SK-N-SH (cell line): ENCODE results near the gene SPINT3.

ENCODE experiments used
- CHD2 ChIP-seq: fragments of 150-350 bp; IDR thresholded peaks from 2 replicates; pipeline ENCODE4 v1.6.1; 2018; ENCODE audit warnings: low read length; ENCODE audit not compliant: partially characterized antibody
- EP300 ChIP-seq, 2 experiments: IDR thresholded peaks; 2 replicates each; pipeline versions ENCODE4 v1.4.0 to v1.6.1; 2012; ENCODE audit warnings: borderline replicate concordance in 1 of 2, low read depth in 1 of 2, low read length in 1 of 2
- EZH2phosphoT487 ChIP-seq: fragments of 200-600 bp; sonication (generic); IDR thresholded peaks from 2 replicates; pipeline ENCODE4 v1.6.1; 2017; ENCODE audit warnings: low read depth, mixed run types, mild to moderate bottlenecking, antibody characterized with exemption, moderate library complexity, borderline replicate concordance
- FOXM1 ChIP-seq: IDR thresholded peaks from 2 replicates; pipeline ENCODE4 v1.4.0; 2012; ENCODE audit warnings: low read depth, mild to moderate bottlenecking
- GABPA ChIP-seq: IDR thresholded peaks from 2 replicates; pipeline ENCODE4 v1.4.0; 2012; ENCODE audit warnings: low read depth, mild to moderate bottlenecking
- JUND ChIP-seq: IDR thresholded peaks from 2 replicates; pipeline ENCODE4 v1.4.0; 2012
- MXI1 ChIP-seq: IDR thresholded peaks from 2 replicates; pipeline ENCODE4 v1.6.1; 2012; ENCODE audit warnings: mild to moderate bottlenecking, low read depth, low read length, improper control_type of control experiment
- POLR2AphosphoS5 ChIP-seq: IDR thresholded peaks from 2 replicates; pipeline ENCODE4 v1.6.1; 2012; ENCODE audit warnings: low read depth, low read length
- RAD21 ChIP-seq: IDR thresholded peaks from 2 replicates; pipeline ENCODE4 v1.6.1; 2012; ENCODE audit warnings: mild to moderate bottlenecking, low read length
- RFX5 ChIP-seq: IDR thresholded peaks from 2 replicates; pipeline ENCODE4 v1.6.1; 2012; ENCODE audit warnings: mild to moderate bottlenecking, improper control_type of control experiment, low read length
- RXRA ChIP-seq: IDR thresholded peaks from 2 replicates; pipeline ENCODE4 v1.4.0; 2012; ENCODE audit warnings: low read depth, mild to moderate bottlenecking, borderline replicate concordance
- TAF1 ChIP-seq: IDR thresholded peaks from 2 replicates; pipeline ENCODE4 v1.6.1; 2012; ENCODE audit warnings: low read depth, mild to moderate bottlenecking, low read length, moderate library complexity, borderline replicate concordance
- TF ChIP-seq, protein P1 (sequence below): fragments of 200-600 bp; sonication (generic); IDR thresholded peaks from 2 replicates; pipeline ENCODE4 v1.6.1; 2017; ENCODE audit warnings: antibody characterized with exemption, mild to moderate bottlenecking, moderate library complexity
- TF ChIP-seq, protein P2 (sequence below): fragments of 150-350 bp; IDR thresholded peaks from 2 replicates; pipeline ENCODE4 v1.6.1; 2017; ENCODE audit warnings: antibody characterized with exemption, low read length, low read depth, borderline replicate concordance

DNA sequence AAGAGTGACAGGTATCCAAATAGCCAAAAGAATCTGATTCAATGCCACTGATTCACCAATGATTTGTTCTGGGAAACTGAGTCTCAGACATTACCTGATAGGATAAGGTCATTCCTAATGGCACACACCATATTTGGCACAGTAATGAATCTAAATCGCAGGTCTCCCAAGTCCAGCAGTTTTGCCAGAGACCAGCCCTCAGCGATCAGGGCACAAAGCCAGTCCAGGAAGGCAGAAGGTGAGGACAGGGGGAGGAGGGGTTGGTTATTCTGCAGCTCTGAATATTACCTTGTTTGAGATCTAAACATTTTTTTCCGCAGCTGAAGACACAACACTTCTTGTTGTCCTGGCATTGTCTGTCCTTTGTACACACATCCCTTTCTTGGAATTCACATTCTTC is 29.9 kb upstream of the SPINT3 start:
- TF ChIP-seq POLR2AphosphoS5: no peak
- TF ChIP-seq, protein P1, sequence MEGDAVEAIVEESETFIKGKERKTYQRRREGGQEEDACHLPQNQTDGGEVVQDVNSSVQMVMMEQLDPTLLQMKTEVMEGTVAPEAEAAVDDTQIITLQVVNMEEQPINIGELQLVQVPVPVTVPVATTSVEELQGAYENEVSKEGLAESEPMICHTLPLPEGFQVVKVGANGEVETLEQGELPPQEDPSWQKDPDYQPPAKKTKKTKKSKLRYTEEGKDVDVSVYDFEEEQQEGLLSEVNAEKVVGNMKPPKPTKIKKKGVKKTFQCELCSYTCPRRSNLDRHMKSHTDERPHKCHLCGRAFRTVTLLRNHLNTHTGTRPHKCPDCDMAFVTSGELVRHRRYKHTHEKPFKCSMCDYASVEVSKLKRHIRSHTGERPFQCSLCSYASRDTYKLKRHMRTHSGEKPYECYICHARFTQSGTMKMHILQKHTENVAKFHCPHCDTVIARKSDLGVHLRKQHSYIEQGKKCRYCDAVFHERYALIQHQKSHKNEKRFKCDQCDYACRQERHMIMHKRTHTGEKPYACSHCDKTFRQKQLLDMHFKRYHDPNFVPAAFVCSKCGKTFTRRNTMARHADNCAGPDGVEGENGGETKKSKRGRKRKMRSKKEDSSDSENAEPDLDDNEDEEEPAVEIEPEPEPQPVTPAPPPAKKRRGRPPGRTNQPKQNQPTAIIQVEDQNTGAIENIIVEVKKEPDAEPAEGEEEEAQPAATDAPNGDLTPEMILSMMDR: no peak
- TF ChIP-seq, protein P2, sequence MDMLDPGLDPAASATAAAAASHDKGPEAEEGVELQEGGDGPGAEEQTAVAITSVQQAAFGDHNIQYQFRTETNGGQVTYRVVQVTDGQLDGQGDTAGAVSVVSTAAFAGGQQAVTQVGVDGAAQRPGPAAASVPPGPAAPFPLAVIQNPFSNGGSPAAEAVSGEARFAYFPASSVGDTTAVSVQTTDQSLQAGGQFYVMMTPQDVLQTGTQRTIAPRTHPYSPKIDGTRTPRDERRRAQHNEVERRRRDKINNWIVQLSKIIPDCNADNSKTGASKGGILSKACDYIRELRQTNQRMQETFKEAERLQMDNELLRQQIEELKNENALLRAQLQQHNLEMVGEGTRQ: no peak
- no peak for TF ChIP-seq TAF1
- TF ChIP-seq GABPA: no peak
- no peak for TF ChIP-seq RFX5
- no peak for TF ChIP-seq JUND
- no peak for TF ChIP-seq FOXM1
- TF ChIP-seq EP300 (IDR thresholded peaks at IDR 0.05; ENCODE audit: borderline replicate concordance in 1 of 2, low read depth in 1 of 2, low read length in 1 of 2): no peak
- no peak for TF ChIP-seq RXRA
- TF ChIP-seq RAD21: no peak
- no peak for TF ChIP-seq EZH2phosphoT487
- no peak for TF ChIP-seq MXI1
- TF ChIP-seq CHD2: no peak
